A549 (cell line): ENCODE data around the gene OR6N2.

Source experiments
- PHF8 ChIP-seq: fragments of 200-600 bp; sonication (generic); IDR thresholded peaks from 2 replicates; pipeline ENCODE4 v1.6.1; 2016; ENCODE audit warnings: low read depth, mild to moderate bottlenecking, antibody characterized with exemption, moderate library complexity, borderline replicate concordance
- RFX5 ChIP-seq: fragments of 450-650 bp; IDR thresholded peaks from 2 replicates; pipeline ENCODE4 v1.7.1; 2014; ENCODE audit warnings: antibody characterized with exemption, mild to moderate bottlenecking, moderate library complexity
- SMC3 ChIP-seq: fragments of >200 bp; sonication (Bioruptor Twin); formaldehyde crosslinking; IDR thresholded peaks from 3 replicates; pipeline ENCODE4 v1.6.1; 2018; ENCODE audit warnings: inconsistent platforms

GRCh38 chr1:158819461-158820443 lies 38.7 kb upstream of the OR6N2 start:
- TF ChIP-seq RFX5 (no peak), PHF8 (no peak), SMC3 (no peak)
